ENCODE data around the gene SYT7.

SYT7 gene

DNA sequence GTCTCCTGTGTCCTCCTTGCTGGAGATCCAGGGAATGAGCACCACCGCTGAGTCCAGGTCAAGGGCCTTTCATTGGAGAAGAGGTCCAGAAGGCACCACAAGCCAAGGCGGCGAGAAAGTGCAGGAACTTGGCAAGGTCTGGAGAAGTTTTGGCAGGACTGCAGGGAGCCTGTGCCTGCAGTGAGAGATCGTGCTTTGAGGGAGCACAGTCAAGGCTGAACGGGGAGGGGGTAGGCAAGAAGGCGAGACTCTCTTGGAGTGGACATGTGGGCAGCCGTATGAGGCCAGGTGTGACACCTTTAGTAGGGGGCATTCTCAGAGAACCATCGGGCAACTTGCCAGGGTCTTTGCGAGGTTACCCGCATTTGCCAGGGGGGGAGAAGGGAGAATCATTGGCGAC is 41.9 kb downstream of the SYT7 start:
- no peak for DNase-seq (ENCODE audit: low read depth)
- H3K4me3 ChIP-seq (ENCODE audit: low read length): no peak overlapping the region
- TF ChIP-seq, protein P1, sequence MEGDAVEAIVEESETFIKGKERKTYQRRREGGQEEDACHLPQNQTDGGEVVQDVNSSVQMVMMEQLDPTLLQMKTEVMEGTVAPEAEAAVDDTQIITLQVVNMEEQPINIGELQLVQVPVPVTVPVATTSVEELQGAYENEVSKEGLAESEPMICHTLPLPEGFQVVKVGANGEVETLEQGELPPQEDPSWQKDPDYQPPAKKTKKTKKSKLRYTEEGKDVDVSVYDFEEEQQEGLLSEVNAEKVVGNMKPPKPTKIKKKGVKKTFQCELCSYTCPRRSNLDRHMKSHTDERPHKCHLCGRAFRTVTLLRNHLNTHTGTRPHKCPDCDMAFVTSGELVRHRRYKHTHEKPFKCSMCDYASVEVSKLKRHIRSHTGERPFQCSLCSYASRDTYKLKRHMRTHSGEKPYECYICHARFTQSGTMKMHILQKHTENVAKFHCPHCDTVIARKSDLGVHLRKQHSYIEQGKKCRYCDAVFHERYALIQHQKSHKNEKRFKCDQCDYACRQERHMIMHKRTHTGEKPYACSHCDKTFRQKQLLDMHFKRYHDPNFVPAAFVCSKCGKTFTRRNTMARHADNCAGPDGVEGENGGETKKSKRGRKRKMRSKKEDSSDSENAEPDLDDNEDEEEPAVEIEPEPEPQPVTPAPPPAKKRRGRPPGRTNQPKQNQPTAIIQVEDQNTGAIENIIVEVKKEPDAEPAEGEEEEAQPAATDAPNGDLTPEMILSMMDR (conservative IDR thresholded peaks at IDR 0.05; ENCODE audit: low read depth, low read length): no peak

DNA sequence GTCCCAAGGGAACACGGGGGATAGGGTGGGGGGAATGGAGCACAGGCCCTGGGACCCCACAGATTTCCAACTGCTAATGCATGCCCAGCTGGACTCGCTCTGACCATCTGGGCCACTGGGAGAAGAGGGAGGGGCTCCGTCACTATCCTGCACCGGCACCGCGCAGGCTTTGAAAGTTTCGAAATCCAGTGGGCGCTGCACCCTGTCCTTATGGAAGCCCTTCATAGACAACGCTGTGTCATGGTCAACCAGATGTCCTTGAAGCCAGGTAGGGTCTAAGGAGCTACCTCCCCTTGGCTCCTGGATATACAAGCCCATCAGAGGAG is 42.3 kb downstream of the SYT7 start:
- DNase-seq (ENCODE audit: low read depth): no peak
- H3K4me3 ChIP-seq (ENCODE audit: low read length): no peak overlapping the region
- TF ChIP-seq, protein P1 (conservative IDR thresholded peaks at IDR 0.05; ENCODE audit: low read depth, low read length): no peak

DNA sequence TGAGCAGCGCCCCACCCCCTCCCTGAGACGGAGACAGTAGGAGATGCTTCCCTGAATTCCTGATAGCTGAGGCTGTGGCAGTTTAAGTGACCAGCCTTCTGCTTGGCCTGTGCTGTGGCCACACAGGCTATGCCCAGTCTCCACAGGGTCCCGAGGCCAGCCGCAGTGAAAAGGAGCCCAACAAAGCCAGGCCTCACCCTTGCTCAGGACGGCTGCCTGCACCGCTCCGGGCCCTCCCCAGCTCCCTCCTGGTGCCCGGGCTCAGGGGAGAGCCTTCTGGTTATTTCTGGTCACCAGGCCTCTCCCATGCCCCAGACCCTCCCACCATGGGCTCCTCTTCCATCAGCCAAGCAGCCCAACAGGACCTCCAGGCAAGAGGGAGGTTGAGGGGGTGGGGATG is 43.5 kb downstream of the SYT7 start:
- TF ChIP-seq, protein P1 (conservative IDR thresholded peaks at IDR 0.05; ENCODE audit: low read depth, low read length): no peak
- H3K4me3 ChIP-seq (ENCODE audit: low read length): no peak overlapping the region
- DNase-seq (ENCODE audit: low read depth): no peak

DNA sequence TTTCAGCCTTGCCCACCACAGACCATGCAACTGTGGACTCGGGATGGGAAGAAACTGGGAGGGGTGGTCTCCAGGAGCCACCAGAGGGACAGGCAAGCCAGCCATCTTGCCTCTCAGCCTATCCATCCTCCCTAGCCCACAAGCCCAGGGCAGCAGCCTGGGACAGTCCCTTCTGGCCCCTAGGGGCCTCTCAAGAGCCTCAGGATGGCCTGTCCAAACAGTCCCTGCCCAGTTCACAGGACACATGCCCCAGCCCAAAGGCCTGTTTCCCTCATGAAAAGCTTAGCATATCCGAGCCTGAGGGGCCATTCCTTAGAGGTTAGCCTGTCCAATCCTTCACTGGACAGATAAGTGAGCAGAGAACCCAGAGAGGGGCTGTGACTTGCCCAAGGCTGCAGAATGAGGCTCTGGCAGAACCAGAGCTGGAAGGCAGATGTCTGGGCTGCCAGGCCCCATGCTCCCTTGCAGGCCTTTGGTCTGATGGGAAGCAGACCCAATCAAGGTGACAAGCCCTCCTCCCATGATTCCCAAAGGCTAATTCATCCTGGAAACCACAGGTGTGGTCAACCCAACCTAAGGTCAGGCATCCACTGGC is 44.1 kb downstream of the SYT7 start:
- TF ChIP-seq, protein P1 (conservative IDR thresholded peaks at IDR 0.05; ENCODE audit: low read depth, low read length): no peak
- DNase-seq (ENCODE audit: low read depth): no peak
- no peak overlapping the region for H3K4me3 ChIP-seq (ENCODE audit: low read length)

DNA sequence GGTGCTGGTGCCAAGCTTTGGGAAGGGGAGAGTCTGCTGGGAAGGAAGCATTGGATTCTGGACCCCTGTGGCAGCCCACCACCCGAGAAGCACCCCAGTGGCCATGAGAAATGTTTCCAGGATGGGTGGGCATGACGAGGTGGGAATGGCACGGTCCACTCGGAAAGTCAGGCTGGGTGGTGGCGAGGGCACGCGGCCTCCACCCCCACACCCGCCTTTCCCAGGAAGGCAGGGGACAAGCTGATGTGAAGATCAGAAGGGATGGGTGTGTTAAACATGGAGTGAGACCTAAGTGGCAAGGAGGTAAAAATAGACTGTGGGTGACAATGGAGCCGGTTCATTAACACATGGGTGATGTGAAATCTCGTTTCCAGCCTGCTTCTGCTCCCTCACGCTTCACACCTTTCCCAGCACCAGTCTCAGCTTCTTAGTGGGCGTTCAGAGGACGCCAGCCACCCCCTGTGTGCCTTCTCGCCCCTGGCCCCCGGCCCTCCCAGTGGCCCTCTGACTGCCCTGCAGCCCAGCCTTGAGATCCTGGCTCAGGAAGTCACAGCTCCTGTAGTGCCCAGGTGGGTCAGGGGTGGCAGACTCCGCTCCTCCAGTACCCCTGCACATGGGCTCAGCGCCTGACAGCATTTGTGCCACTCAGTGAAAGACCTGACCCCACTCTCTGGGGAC is 44.7 kb downstream of the SYT7 start:
- no peak overlapping the region for H3K4me3 ChIP-seq (ENCODE audit: low read length)
- no peak for DNase-seq (ENCODE audit: low read depth)
- TF ChIP-seq, protein P1 (conservative IDR thresholded peaks at IDR 0.05; ENCODE audit: low read depth, low read length): no peak

DNA sequence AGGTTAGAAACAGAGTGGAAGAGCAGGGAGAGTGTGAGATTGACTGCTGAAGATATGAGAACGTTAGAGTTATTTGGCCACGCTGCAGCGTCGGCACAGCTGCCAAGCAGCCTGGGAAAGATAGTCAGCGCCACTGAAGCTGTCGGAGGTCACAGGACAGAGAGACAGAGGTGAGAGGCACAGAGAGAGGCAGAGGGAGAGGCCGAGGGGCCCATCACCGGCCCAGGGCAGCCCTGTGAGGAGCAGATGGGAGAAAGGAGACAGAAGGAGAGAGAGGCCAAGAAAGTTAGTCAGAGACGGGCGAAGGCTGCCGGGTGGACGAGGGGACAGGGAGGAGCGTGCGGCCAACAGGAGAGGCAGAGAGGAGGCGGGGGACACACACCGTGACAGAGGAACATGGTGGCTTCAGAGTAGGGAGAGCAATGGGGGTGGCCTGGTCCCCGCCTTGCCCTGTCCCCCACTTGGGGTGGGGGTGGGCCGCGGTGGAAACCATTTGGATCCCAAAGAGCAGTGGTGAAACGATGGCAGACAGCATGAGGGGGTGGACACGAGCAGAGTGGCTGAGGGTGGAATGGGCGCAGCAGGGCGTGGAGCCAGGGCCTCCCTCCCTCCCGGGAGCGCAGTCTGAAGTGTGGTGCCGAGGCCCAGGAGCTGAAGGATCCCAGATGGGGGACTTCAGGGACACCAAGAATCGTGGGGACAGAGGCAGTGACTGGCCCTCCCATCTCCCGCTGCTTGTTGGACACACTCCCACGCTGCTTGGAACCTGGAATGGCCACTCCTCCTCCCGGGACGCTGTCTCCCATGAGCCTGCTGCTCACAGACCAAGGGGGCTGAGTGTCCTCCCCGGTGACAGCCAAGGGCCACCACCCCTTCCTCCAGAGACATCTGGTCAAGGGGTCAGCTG is 45.7 kb downstream of the SYT7 start:
- no peak for DNase-seq (ENCODE audit: low read depth)
- H3K4me3 ChIP-seq (ENCODE audit: low read length): no peak overlapping the region

More for the DNA sequence above, 45.7 kb downstream of the SYT7 start:
- TF ChIP-seq, protein P1 (conservative IDR thresholded peaks at IDR 0.05; ENCODE audit: low read depth, low read length): no peak
